ENCODE measurements around the gene DMAC2.
"Not testable (repeated sequence)": the region's sequence is repeated elsewhere in the genome, so short reads cannot be mapped to it uniquely, and the experiment has no call there.

Gene DMAC2

DNA sequence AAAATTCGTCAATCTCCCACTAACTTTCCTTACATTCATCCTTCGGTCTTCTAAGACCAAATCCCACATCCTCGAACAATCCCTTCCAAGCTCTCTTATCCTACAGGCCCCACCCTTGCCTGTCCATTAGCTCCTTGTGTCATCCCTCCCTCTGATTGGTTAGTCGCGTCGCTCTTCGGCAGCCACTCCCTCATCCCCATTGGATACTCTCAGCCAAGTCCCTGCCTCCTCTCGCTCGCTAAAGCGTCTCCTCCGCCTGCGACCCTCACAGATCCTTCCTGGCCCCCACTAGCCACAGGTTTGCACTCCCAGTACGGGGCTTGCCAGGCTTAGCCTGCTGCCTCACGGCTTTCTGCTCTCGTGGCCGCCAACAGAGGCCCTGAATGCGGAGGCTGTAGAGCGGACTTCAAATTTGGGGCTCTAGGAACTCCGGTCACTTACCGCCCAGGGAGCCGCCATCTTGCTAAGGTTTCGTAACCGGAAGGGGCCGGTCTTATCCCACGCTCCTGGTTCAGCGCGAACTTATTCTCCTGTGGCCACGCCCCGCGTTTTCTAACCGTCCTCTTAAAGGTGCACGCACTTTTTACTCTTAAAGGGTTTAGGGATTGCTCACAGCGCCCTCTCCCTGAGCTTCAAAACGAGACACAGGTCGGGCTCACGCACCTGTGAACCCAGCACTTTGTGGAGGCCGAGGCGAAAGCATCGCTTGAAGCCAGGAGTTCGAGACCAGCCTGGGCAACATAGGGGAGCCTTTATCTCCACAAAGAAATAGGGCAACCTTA is at the start of gene DMAC2:
TSS of gene DMAC2 (minus strand) at position 472 of the 782 bp plus-strand sequence. CDS start at position 459, 13 bp downstream.
- peak; percentile 93 for DNase-seq

DNA sequence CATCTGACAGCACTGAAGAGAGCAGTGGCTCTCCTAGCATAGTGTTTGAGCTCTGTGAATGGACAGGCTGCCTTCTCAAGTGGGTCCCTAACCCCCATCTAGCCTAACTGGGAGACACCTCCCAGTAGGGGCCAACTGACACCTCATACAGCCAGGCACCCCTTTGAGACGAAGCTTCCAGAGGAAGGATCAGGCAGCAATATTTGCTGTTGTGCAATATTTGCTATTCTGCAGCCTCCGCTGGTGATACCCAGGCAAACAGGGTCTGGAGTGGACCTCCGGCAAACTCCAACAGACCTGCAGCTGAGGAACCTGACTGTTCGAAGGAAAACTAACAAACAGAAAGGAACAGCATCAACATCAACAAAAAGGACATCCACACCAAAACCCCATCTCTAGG is 47.2 kb upstream of the DMAC2 start:
- not testable (repeated sequence) for DNase-seq

DNA sequence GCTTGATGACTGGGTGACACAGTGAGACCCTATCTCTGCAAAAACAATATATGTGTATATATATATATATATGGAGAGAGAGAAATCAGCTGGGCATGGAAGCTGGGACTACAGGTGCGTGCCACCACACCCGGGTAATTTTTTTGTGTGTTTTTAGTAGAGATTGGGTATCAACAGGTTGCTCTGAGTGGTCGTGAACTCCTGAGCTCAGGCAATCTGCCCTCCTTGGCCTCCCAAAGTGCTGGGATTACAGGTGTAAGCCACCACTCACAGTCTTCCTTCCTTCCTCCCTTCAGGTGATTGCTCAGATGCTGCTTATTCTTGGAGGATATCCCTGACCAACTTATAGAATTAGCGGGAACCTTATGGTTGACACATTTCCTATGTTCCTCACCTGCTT is 45.1 kb upstream of the DMAC2 start:
- no peak for DNase-seq

DNA sequence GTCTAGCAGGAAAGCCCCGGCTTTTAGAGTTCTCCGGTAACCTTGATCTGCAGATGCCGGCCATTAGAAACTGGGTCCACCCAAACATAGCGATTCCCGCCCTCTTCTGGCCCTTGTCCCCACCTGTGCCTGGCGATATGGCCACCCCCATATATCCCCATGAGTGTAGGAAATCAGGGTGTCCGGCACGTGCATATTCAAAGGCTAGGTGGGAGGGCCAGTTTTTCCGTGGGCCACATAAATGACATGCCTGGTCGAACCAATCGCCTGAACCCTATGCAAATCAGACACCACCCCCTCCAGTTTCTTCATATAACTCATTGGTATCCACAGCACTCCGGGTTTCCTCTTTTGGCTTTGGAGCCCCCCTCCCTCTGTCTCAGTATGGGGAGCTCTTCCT is 40.6 kb upstream of the DMAC2 start:
- no peak for DNase-seq

DNA sequence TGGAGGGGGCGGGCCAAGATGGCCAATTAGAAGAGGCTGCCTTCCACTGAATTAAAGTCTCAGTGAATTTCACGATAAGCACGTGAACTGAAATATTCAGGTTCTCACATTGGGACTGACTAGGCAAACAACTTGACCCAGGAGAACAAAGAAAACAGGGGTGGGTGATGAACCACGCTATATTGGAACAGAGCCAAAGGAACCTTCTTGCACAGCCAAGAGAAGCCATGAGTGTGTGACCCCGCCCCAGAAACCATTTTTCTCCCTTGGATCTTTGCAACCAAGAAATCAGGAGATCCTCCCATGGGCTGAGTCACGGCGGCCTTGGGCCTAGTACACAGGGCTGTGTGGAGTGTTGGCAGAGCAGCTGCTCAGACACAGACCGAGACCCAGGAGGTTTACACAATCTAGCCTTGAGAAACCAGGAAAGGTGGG is 40.1 kb upstream of the DMAC2 start:
- no peak for DNase-seq

DNA sequence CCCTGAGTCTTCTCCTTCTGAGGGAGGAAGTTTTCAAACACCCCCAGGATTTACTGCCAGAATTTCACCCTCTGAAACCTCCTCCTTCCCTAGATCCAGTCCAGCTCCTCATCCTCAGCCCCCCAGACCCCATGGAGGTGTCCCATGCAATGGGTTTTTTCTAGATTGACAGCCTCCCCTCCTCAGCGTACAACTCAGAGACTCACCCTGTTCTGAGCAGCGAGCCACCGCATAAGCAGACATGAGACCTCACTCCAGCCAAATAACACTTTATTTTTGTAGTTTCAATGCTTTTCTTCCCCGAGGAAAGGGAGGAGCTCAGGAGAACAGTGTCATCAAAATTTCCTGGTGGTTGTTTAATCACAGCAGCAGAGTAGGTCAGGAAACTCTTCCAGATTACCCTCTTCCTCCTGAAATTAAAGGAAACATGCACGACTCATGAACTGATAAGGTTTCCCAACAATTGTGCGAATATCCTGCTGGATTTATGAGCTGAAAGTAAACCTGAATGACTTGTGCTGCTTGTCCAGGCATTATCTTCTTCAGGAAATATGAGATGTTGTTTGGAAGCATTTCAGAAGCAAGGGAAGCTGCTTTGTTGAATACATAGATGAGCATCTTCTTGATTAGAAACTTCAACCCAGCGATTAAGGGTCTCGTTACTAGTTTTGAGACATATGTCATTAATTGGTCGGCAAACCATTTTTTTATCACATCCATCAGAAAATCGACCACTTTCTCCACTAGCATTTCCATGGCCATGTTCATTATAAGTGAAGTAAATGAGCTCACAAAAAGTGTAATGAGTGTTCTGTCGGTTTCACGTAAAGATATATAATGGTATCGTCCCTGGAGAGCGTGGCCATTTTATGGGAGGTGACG is 39.4 kb upstream of the DMAC2 start:
- no peak for DNase-seq

DNA sequence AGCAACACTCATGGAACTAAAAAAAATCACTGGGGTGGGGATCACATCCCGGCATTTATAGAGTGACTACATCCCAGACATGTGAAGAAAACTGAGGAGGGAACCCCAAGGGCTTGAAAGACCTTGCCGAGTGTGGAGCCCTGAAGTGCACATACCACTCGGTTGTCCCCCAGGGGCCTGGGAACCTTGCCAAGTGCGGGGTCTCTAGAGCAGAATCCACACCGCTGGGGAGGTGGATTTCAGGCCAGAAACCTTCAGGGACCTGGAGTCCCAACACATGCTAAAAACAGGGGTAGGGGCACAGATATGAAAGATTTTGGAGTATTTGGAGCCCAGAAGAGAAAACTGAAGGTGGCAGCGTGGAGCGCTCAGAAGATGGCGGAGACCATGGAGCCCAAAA is 38.5 kb upstream of the DMAC2 start:
- DNase-seq, result no peak

DNA sequence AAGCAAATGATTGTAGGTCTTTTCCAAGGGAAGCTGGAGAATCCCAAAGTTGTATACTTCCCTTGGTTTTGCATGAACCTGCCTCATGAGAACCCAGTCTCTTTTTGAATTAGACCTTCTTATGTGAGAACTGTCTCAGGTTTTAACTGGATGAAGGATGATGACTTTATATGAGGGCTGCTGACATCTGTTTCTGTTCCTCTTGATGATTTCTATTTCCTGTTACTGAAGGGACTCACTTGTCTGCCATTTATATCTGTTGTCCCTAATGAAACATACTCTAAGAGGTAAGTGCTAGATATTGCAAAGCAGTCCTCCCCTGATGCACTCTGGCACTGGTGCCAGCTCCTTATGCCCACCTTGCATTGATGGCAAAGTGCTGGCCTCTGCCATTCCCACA is 36.9 kb upstream of the DMAC2 start:
- no peak for DNase-seq

DNA sequence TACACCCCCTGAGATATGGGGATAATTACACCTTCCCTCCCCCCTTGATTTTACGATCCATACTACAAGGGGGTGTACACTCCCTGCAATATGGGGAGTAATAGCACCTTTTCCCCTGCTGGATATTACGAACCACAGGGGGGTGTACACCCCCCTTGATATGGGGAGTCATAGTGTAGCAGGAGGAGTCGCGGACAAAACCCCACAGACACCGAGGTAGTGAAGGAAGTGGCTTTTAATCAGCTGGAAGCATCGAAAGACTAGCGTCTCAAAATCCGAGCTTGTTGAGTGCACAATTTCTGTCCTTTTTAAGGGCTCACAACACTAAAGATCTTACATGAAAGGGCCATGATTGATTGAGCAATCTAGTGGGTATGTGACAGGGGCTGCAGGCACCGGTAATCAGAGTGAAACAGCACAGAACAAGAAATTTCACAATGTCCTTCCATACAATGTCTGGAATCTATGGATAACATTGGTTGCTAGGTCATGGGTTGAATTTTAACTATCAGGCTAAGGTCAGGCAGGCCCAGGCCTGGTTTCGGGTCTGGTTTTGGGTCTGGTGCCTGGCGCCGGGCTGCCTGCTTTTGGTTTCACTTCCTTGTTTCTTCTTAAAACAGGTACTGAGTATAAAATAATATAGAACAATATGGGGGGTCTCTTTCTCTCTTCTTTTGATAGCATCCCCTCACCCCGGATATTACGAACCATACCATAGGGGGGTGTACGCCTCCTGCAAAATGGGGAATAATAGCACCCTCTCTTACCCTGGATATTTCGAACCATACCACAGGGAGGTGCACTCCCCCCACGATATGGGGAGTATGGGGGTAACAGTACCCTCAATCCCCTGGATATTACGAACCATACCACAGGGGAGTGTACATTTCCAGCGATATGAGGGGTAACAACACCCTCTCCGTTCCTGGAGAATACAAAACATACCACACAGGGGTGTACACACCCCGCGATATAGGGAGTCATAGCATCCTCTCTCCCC is 23.8 kb upstream of the DMAC2 start:
- peak; percentile 66 for DNase-seq

DNA sequence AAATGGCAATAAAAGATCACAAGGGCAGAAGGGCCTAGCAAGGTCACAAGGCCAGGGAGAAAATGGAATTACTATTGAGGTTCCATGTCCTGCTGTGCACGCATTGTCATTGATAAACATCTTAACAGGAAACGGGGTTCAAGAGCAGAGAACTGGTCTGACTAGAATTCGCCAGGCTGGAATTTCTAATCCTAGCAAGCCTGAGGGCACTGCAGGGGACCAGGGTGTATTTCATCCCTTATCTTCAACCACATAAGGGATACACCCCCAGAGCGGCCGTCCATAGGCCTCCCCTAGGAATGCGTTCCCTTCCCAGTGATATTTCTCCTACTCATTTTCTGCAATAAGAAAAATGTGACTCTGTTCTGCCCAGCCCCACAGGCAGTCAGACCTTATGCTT is 22.8 kb upstream of the DMAC2 start:
- DNase-seq, result no peak

DNA sequence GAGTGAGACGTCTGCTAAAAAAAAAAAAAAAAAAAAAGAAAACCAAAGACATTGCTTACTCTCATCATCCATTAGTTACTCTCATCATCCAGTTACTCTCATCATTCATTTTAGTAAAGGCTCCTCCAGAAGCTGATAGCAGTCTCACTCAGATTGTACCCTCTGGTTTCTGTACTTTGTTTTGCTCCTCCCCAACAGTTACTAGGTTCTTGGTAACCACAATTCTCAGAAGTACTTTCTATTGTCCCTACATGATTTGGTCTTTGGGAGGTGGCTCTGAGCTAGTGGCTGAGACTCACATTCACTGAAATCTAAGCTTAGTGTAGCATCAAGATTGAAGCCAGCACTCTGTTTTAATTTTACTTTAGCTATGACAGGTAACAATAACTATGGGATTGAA is 17.5 kb upstream of the DMAC2 start:
- DNase-seq, result no peak

DNA sequence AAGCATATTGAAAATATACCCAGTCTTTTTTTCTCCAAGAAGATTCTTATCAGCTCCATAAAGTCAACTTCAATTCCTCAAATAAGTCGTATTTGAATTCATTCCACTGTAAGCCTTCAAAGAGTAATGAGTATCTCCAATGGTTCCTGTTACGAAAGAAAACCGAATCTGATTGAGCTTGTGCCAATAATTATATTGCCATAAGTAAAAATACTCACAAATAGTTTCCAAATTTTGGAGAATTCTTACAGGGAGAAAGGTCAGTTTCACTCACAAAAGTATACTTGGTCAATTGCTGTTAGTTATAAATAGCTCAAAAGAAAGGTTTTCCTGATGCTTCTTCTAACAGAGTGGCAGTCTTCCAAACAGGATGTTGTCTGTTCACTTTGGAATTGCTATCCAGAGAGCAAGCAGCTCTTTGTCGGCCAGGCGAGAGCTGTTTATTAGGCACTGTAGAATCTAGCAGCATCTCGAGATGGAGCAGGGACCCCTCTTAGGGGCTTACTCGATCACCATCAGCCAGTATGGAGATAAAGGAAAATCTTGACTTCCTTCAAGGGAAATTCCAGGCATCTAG is 16.7 kb upstream of the DMAC2 start:
- DNase-seq, result no peak

DNA sequence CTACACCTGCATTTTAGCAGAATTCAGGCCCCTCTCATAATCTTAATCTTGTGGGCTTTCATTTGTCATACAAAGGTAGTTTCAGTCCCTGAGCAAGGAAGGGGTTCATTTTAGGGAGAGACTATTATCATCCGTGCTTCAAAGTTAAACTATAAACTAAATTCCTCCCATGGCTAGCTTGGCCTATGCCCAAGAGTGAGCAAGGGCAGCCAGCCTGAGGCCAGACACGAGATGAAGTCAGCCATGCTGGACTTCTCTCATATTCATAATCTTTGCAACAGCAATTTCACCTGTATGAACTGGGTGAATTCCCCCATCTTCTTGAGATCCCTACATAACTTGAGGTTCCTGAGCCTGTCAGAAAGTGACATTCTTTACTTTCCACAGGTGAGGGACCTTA is 16.2 kb upstream of the DMAC2 start:
- DNase-seq, result no peak

DNA sequence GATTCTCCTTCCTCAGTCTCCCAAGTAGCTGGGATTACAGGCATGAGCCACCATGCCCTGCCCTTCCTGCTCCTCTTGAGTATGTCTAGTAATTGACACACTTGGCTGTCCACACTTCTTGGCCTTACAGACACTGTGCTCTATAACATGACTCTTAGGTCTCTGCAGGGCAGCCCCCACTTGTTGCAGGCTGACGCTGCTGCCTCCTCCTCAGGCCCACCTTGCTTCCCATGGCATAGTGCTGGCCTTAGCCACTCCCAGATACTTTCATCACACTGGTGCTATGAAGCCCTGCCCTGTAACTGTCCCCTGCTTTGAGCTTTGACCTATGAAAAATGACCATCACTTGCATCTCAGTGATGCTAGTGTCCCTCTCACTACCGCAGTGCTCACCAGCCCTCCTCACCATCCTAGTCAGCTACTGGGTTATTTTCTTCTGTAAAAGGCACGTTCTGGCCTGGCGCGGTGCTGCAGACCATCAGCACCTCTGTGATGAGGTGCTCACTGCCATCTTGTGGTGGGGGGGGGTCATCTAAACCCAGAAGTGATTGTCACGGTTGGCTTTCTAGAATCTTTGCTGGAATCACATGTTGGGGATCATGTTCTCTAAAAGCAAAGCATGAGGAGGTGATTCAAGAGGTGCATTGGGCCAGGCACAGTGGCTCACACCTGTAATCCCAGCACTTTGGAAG is 13.0 kb upstream of the DMAC2 start:
- no peak for DNase-seq

DNA sequence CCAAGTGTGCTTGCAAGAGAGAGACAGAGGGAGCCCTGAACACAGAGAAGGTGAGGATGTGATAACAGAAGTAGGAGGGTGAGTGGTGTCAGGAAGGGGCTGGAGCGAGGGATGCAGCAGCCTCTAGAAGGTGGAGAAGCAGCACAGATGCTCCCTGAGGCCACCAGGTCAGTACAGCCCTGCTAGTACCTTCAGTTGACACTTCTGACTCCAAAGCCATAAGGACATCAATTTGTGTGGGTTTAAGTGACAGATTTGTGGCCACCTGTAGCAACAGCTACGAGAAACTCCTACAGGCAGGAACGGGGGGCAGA is 10.1 kb upstream of the DMAC2 start:
- DNase-seq, result no peak

DNA sequence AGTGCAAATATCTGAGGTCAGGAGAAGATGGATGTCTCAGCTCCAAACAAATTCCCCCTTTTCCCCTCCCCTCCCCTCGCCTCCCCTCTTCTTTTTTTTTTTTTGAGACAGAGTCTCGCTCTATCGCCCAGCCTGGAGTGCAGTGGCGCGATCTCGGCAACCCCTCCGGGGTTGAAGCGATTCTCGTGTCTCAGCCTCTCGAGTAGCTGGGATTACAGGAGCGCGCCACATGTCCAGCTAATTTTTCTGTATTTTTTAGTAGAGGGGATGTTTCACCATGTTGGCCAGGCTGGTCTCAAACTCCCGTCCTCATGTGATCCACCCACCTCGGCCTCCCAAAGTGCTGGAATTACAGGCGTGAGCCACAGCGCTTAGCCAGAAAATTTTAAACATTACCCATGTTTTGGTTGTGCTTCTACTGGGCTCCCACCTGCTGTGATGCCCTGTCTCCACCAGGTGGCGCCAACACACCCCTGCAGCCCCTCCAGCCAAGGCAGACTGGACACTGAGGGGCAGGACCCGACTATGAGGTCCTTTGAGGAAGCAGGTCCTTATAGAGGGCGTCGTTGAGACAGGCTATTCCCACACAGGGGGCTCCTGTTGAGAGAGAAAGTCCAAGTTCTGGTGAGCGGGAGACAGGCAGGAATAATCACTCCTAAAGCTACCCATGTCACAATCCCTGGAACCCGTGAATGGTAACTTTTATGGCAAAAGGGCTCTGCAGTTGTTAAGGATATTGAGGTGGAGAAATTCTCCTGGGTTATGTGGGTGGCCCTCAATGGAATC is 9.6 kb upstream of the DMAC2 start:
- DNase-seq, result peak; percentile 67

DNA sequence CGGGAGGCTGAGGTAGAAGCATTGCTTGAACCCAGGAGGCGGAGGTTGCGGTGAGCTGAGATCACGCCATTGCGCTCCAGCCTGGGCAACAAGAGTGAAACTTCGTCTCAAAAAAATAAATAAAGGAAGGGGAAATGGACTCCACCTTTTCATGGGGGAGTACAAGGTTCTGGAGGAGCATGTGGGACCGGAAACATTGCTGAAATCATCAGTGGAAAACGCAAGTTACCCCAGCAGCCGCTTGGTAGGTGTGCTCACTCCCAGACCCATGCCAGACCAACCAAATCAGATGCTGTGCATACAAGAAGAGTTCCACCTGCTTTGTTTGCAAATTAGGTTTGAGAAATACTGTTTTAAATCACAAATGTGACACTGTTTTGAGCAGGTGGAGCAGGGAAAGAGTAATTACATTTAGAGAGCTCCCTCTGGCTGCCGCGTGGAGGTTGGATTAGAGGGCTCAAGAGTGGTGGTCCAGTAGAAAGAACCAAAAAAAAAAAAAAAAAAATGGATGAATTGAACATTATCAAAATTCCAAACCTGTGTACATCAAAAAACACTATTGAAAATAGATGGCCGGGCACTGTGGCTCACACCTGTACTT is 8.1 kb upstream of the DMAC2 start:
- no peak for DNase-seq

DNA sequence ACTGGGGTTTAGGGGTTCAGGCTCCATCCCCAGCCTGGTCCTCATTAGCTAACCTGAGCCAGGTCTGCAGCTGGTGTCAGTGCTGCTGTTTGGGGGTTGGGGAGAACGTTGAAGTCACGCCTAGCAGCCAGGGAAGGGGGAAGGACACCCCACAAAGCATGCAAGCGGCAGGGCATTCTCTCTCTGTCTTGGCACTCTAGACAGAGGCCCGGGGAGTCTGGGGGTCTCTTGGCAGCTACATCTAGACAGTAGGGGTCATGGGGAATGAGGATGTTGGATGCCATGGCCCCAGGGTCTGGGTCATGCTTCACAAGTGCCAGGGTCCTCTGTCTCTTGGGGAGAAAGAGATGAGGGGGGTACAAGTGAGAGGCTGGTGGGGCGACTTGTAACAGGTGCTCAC is 5.9 kb upstream of the DMAC2 start:
- DNase-seq, result no peak

DNA sequence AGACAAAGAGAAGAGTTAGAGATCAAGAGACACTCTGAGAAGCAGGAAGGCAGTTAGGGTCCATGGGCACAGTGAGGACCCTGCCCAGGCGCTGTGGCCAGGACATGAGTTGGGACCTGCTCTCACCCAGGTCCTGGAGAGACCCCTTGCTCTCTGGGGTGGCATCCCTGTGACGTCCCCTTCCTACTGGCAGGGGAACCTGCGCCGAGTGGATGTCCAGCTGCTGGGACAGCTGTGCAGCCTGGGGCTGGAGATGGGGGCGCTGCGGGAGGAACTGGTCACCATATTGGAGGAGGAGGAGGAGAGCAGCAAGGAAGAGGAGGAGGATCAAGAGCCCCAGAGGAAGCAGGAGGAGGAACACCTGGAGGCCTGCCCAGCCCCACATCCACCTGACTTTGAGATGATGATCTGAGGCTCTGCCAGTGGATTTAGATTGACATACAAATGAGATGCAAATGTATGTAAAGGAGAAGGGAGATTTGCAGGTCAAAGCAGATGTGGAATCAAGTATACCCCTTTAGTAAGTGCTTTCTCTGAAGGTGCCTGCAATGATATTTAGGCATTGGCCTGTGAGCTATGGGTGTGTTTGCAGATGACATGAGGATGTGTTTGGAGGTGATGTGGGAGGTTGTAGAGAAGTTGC is 4.2 kb upstream of the DMAC2 start:
- DNase-seq, result no peak

Data from CD4-positive, alpha-beta T cell treated with Interferon gamma for 1 hour (primary cell).